ENCODE measurements around the gene AOC3.
"Not testable (repeated sequence)": the region's sequence is repeated elsewhere in the genome, so short reads cannot be mapped to it uniquely, and the experiment has no call there.

Gene AOC3

GRCh38 chr17:42886283-42887176 lies 35.5 kb downstream of the AOC3 start:
- no peak for FAIRE-seq
- no peak for DNase-seq (ENCODE audit: insufficient read length, low spot score)

DNA sequence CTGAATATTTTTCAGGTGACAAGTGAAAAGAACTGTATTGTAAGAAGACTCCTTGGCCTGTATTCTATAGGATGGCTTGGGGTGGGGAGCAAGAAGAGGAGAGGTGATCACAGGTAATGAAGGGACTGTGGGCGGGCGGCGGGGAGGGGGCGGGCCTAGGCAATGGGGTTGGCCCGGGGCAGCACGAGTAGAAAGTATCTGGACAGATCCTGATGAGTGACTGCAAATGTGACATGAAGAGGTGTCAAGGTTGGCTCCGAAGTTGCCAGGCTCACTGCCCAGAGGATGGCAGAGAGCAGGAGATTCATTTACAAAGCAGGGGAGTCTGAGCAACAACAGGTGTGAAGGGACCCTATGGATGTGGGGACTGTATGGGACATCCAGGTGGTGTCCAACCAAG lies 38.8 kb downstream of the AOC3 start:
- DNase-seq (ENCODE audit: insufficient read length, low spot score) (no peak), FAIRE-seq (no peak)

GRCh38 chr17:42891539-42892152 lies 40.6 kb downstream of the AOC3 start:
- FAIRE-seq (no peak), DNase-seq (ENCODE audit: insufficient read length, low spot score) (no peak)

- no peak for FAIRE-seq
These were observed 42.4 kb downstream of the AOC3 start for GRCh38 chr17:42893359-42893758.

GRCh38 chr17:42894283-42895184 lies 43.5 kb downstream of the AOC3 start:
- DNase-seq (ENCODE audit: insufficient read length, low spot score) (no peak), FAIRE-seq (no peak)

More at GRCh38 chr17:42893359-42893758, 42.4 kb downstream of the AOC3 start:
- no peak for DNase-seq (ENCODE audit: insufficient read length, low spot score)

DNA sequence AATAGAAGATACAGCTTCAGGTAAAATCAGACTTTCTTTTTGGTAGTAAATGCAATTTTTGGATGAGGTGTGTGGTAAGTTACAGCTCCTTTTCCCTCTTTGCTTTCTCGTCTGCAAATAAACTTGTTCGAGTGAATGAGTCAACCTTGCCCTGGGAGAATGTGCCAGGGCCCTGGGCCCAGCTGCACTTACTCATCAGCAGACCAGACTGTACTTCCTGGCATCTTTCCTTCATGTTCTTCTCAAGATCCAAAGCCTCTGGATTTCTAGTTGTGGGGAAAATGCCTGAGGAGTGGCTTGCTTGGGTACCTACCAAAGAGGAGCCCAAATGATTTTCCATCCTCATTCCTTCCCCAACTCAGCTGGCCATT lies 44.2 kb downstream of the AOC3 start:
- peak; percentile 68 for DNase-seq (ENCODE audit: insufficient read length, low spot score)
- FAIRE-seq, result no peak

GRCh38 chr17:42898147-42898811 lies 47.3 kb downstream of the AOC3 start:
- FAIRE-seq (no peak), DNase-seq (ENCODE audit: insufficient read length, low spot score) (no peak)

DNA sequence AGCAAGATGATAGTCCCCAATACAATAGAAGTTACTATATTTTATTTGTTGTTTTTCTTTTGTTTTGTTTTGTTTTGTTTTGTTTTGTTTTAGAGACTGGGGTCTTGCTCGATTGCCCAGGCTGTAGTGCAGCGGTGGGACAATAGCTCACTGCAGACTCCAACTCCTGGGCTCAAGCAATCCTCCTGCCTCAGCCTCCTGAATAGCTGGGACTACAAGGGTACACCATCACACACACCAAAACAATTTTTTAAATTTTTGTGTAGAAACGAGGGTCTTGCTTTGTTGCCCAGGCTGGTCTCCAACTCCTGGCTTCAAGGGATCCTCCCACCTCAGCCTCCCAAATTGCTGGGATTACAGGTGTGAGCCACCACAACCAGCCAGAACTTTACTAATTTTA lies 49.0 kb downstream of the AOC3 start:
- FAIRE-seq; DNase-seq (ENCODE audit: insufficient read length, low spot score): not testable (repeated sequence)

DNA sequence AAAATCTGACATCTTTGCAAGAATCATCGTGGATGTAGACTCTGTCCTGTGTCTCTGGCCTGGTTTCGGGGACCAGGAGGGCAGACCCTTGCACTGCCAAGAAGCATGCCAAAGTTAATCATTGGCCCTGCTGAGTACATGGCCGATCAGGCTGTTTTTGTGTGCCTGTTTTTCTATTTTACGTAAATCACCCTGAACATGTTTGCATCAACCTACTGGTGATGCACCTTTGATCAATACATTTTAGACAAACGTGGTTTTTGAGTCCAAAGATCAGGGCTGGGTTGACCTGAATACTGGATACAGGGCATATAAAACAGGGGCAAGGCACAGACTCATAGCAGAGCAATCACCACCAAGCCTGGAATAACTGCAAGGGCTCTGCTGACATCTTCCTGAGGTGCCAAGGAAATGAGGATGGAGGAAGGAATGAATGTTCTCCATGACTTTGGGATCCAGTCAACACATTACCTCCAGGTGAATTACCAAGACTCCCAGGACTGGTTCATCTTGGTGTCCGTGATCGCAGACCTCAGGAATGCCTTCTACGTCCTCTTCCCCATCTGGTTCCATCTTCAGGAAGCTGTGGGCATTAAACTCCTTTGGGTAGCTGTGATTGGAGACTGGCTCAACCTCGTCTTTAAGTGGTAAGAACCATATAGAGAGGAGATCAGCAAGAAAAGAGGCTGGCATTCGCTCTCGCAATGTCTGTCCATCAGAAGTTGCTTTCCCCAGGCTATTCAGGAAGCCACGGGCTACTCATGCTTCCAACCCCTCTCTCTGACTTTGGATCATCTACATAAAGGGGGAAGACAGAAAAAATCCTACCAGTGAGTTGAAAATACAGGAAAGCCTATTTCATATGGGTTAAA lies 49.7 kb downstream of the AOC3 start, which contains the start of gene G6PC1:
G6PC1 (plus strand) TSS at position 340 of the 872 bp plus-strand sequence; CDS start at position 418, 78 bp downstream.
- FAIRE-seq, result no peak
- DNase-seq (ENCODE audit: insufficient read length, low spot score), result no peak

DNA sequence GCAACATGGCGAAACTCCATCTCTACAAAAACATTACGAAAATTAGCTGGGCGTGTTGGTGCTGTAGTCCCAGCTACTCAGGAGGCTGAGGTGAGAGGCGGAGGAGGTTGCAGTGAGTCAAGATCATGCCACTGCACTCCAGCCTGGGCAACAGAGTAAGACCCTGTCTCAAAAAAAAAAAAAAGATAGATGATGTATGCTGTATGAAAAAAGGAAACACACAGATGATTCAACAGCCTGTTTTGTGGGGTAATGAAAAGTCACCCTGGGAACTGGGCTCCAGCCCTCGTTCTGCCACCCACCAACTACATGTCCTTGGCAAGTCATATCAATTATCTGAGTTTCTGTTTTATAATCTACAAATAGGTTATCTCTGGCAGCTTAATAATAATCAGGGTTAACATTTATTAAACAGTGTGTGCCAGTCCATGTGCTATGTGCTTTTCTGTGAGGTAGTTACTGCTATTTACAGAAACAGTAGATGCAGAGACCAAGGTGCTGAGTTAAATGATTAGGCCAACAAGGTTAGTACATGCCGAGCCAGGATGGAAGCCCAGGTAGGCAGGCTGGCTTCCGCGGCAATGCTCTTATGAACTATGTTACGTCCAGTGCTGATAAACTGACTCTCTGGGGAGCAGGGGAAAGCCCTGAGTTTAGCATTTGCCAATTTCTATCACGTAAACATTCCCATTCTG lies 50.7 kb downstream of the AOC3 start:
- FAIRE-seq, result no peak
- DNase-seq (ENCODE audit: insufficient read length, low spot score), result no peak

GRCh38 chr17:42904110-42904469 lies 53.1 kb downstream of the AOC3 start:
- peak; percentile 65 for FAIRE-seq
- DNase-seq (ENCODE audit: insufficient read length, low spot score), result no peak

GRCh38 chr17:42906772-42907446 lies 55.9 kb downstream of the AOC3 start:
- FAIRE-seq (no peak), DNase-seq (ENCODE audit: insufficient read length, low spot score) (no peak)
